Small intestine (tissue), 7 donors: ENCODE measurements around the gene CDK5RAP1. TPM values are rescaled to one million over a fixed set of nuclear protein-coding genes. Genes with fewer than 3 reads are reported as not detected.

Source experiments
- DNase-seq, 2 donors: peaks; one replicate each; pipeline versions ENCODE4 v3.0.0 to v3.0.0-alpha.2; 2013
- FAIRE-seq: peaks from 2 replicates; lab custom pipeline; 2012; peaks lifted over from hg19 to GRCh38; lab: Jason Lieb, UNC
- H3K27ac ChIP-seq, 3 donors: one replicate each; pipeline ENCODE4 v1.5.1; 2013; ENCODE audit warnings: low read length in 2 of 3, mild to moderate bottlenecking in 2 of 3, control low read depth in 1 of 3, inconsistent platforms in 1 of 3, low read depth in 1 of 3, moderate library complexity in 1 of 3
- H3K27me3 ChIP-seq, 3 donors: one replicate each; pipeline ENCODE4 v1.6.1; 2013; ENCODE audit warnings: low read length in 3 of 3, inconsistent platforms in 1 of 3; ENCODE audit not compliant: control insufficient read depth in 3 of 3, insufficient read depth in 3 of 3
- H3K36me3 ChIP-seq, 3 donors: one replicate each; pipeline ENCODE4 v1.6.1; 2013; ENCODE audit warnings: low read length in 3 of 3, inconsistent platforms in 1 of 3, low read depth in 1 of 3, mild to moderate bottlenecking in 1 of 3, moderate library complexity in 1 of 3; ENCODE audit not compliant: control insufficient read depth in 3 of 3, insufficient read depth in 2 of 3
- H3K4me1 ChIP-seq, 3 donors: one replicate each; pipeline ENCODE4 v1.6.1; 2013; ENCODE audit warnings: low read length in 2 of 3, inconsistent platforms in 1 of 3, low read depth in 1 of 3, mild to moderate bottlenecking in 1 of 3, moderate library complexity in 1 of 3; ENCODE audit not compliant: control insufficient read depth in 3 of 3, insufficient read depth in 2 of 3
- H3K4me3 ChIP-seq, 3 donors: one replicate each; pipeline ENCODE4 v1.5.1; 2013; ENCODE audit warnings: low read length in 3 of 3, control low read depth in 1 of 3, inconsistent platforms in 1 of 3, low read depth in 1 of 3, mild to moderate bottlenecking in 1 of 3, moderate library complexity in 1 of 3
- H3K9me3 ChIP-seq, 2 donors: one replicate each; pipeline ENCODE4 v1.6.1; 2013; ENCODE audit warnings: low read depth in 1 of 2, low read length in 1 of 2; ENCODE audit not compliant: control insufficient read depth in 2 of 2, insufficient read depth in 1 of 2
- WGBS, 3 donors: extraction: QIAGEN DNeasy Blood & Tissue Kit; methylation state at CpG; one replicate each; pipeline ENCODE4 v1.1.7; 2013; 5-methylcytosine and 5-hydroxymethylcytosine counted together
- polyA plus RNA-seq, 4 donors: library from polyadenylated mRNA; stranded (reverse) in 3 of 4; unstranded in 1 of 4; fragments of 200-250 nt in 3 of 4; fragments of 120-200 nt in 1 of 4; gene quantifications; one replicate each; pipeline versions ENCODE4 v1.2.1 to v1.2.3, GENCODE V29; 2013
- donor health status: healthy with polysubstance abuse.
- donor health status: control.
- donor health status: control.
- donor health status: Bipolar disorder and iron deficiency.
- donor health status: healthy.

CDK5RAP1 gene
- polyA plus RNA-seq, 4 donors = 30.0 to 32.0 (median 30.3) TPM

- Histone ChIP-seq H3K4me1 (no peaks in the 10 kb centered on the region), H3K27me3 (peaks cover 0 to 3% (median 0%) of the 10 kb centered on the region in 3 donors), H3K27ac (no peak overlapping the region), H3K9me3 (peaks cover 0 to 4% of the 10 kb centered on the region in 2 donors), H3K36me3 (no peaks in the 10 kb centered on the region), H3K4me3 (no peak overlapping the region)
- FAIRE-seq = no peak
- no peak for DNase-seq
- WGBS, 3 donors = 86 to 88% (median 87%) methylated on average over 11 of the region's 11 CpGs
These were observed 88.7 kb downstream of the CDK5RAP1 start for GRCh38 chr20:33312583-33312982.

- FAIRE-seq = no peak
- Histone ChIP-seq H3K36me3 (no peaks in the 10 kb centered on the region), H3K4me3 (no peak overlapping the region), H3K9me3 (peaks cover 0 to 4% of the 10 kb centered on the region in 2 donors), H3K4me1 (no peaks in the 10 kb centered on the region), H3K27me3 (no peaks in the 10 kb centered on the region), H3K27ac (no peak overlapping the region)
- WGBS, 3 donors = 56 to 64% (median 57%) methylated on average over 4 of the region's 4 CpGs
- no peak for DNase-seq
These were observed 89.3 kb downstream of the CDK5RAP1 start for GRCh38 chr20:33311996-33312395.

- no peaks in the 10 kb centered on the region for H3K4me1 ChIP-seq
- no peaks in the 10 kb centered on the region for H3K36me3 ChIP-seq
- 80 to 83% (median 81%) methylated on average over 8 of the region's 8 CpGs for WGBS, 3 donors
- H3K4me3 ChIP-seq = no peak overlapping the region
- no peak overlapping the region for H3K27ac ChIP-seq
- H3K9me3 ChIP-seq = peaks cover 0 to 4% of the 10 kb centered on the region in 2 donors
- H3K27me3 ChIP-seq = no peaks in the 10 kb centered on the region
- DNase-seq (no peak), FAIRE-seq (no peak)
These were observed 90.3 kb downstream of the CDK5RAP1 start for GRCh38 chr20:33311011-33311410.

- Histone ChIP-seq H3K27me3 (no peaks in the 10 kb centered on the region), H3K27ac (no peak overlapping the region), H3K36me3 (no peaks in the 10 kb centered on the region), H3K4me1 (no peaks in the 10 kb centered on the region), H3K4me3 (no peak overlapping the region), H3K9me3 (peaks cover 0 to 4% of the 10 kb centered on the region in 2 donors)
- DNase-seq (no peak), FAIRE-seq (no peak)
- WGBS, 3 donors = 63 to 75% (median 64%) methylated on average over 6 of the region's 6 CpGs
These were observed 90.9 kb downstream of the CDK5RAP1 start for GRCh38 chr20:33310327-33310899.

- no peaks in the 10 kb centered on the region for H3K4me1 ChIP-seq
- no peaks in the 10 kb centered on the region for H3K36me3 ChIP-seq
- FAIRE-seq (no peak), DNase-seq (no peak)
- peaks cover 0 to 4% of the 10 kb centered on the region in 2 donors for H3K9me3 ChIP-seq
- no peaks in the 10 kb centered on the region for H3K27me3 ChIP-seq
- H3K4me3 ChIP-seq = no peak overlapping the region
- WGBS, 3 donors = 0 to 28% (median 19%) methylated on average over 2 of the region's 2 CpGs
- H3K27ac ChIP-seq = no peak overlapping the region
These were observed 91.7 kb downstream of the CDK5RAP1 start for GRCh38 chr20:33309631-33310030.

Other genes starting within 250 kb of the CDK5RAP1 start
- gene BPIFA2, start 233.4 kb downstream of the CDK5RAP1 start, polyA plus RNA-seq = not detected
- not detected for gene BPIFA3, start 184.2 kb downstream of the CDK5RAP1 start, polyA plus RNA-seq
- gene BPIFA1, start 165.5 kb downstream of the CDK5RAP1 start, polyA plus RNA-seq = under 1 TPM in 1 of 4 donors, not detected in 3; 0.67 TPM
- 1 to 10 TPM in 1 of 4 donors, not detected in 3; 1.3 TPM for gene BPIFB1, start 118.3 kb downstream of the CDK5RAP1 start, polyA plus RNA-seq
- gene SNTA1, start 42.2 kb upstream of the CDK5RAP1 start, polyA plus RNA-seq = 10 to 100 TPM in 2 of 4 donors, 1 to 10 TPM in 2; 8.3 to 15.4 (median 11.5) TPM
- 10 to 100 TPM in 1 of 4 donors, 1 to 10 TPM in 3; 6.5 to 30.3 (median 9.2) TPM for gene CBFA2T2, start 88.6 kb upstream of the CDK5RAP1 start, polyA plus RNA-seq